HG03439 (cell line): ENCODE results near the gene SNRNP70.
"Not testable (repeated sequence)": the region's sequence is repeated elsewhere in the genome, so short reads cannot be mapped to it uniquely, and the experiment has no call there.

Experiments
- ATAC-seq: cut with Tn5 transposase; IDR thresholded peaks from one replicate; pipeline ENCODE4 v1.9.1; 2021; ENCODE audit warnings: mild to moderate bottlenecking, moderate library complexity; ENCODE audit not compliant: unreplicated experiment

Gene SNRNP70

DNA sequence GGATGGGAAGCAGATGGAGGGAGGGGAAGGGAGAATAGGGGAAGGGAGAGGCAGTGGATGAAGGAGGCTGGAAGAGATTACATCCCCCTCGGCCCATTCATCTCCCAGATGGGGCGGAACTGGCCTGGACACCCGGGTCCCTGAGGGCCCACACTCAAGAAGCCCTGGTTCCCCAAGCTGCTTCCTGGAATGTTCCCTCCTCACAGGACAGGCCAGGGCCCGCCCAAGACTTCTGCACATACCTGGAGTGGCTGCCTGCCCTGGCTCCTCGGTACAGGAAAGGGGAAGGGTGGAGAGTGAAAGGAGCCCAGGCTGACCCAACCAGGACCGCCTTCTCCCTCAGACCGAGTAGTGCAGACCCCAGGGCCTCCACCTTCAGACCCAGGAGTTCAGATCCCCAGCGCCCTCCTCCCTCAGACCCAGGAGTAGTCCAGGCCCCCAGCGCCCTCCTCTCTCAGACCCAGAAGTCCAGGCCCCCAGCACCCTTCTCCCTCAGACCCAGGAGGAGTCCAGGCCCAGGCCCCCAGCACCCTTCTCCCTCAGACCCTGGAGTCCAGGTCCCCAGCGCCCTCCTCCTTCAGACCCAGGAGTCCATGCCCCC is 21.1 kb upstream of the SNRNP70 start:
- ATAC-seq, result no peak

DNA sequence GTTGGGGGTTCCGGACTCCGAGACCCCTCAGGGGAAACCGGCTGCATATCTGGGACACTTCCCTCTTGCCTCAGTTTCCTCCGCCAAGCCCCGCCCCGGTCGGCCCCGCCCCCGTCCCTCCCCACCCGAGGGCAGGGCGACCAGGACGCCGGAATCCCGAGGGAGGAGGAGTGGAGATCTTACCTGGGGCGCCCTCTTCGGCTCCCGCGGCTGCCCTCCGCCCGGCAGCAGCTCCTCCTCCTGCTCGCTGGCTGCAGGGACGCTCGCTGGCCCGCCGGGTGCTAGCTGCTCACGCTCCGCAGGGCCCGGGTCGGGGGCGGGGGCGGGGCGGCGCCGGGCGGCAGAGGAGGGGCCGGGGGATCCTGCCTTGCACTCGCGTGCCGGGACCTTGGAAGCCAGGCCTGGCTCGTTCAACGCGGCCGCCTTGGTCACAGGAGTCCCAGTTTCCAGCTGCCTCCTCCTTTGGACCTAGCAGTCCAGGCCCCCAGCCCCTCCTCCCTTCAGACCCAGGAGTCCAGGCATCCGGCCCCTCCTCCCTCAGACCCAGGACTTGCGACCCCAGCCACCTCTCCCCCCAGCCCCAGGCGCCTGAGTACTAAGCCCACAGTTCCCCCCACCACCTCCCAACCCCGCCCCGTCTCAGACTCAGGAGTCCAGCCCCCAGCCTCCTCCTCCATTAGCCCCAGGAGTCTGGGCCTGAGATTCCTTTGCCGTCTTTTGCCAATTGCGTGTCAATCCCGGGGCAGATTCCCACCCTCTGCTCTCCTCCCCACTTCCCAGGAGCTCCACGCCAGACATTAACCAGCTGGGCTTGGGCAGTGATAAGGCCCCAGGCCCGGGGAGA is 20.3 kb upstream of the SNRNP70 start, which contains the start of gene NTF4:
TSS of gene NTF4 (minus strand) at position 51 of the 844 bp plus-strand sequence. CDS start 2,821 bp downstream, outside the sequence.
- no peak for ATAC-seq

DNA sequence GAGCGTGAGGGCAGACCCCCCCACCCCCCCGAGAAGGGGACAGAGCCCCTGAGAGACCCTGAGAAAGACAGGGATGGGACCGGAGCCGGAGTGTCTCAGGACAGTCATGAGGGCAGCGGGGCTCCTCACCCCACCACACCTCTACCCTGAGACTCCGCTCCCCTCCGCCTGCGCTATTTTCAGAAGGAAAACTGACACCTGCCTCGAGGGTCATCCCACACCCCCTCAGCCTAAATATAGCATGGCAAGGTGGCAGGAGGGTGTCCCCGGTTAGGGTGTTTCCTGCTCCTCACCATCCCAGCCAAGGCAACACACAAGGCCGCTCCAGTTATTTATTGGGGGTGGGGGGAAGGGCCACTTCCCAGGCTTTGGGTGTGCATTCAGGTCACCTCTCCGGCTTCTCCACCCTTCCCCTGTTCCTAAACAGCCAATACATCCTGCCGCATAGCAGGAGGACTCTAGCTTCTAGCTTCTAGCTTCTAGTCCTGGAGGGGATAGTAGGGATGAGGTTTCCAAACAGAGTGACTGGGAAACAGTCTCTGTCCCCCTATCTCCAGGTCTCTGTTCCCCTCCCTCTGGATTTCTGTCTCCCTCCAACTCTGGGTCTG is 19.2 kb upstream of the SNRNP70 start:
- ATAC-seq, result no peak

DNA sequence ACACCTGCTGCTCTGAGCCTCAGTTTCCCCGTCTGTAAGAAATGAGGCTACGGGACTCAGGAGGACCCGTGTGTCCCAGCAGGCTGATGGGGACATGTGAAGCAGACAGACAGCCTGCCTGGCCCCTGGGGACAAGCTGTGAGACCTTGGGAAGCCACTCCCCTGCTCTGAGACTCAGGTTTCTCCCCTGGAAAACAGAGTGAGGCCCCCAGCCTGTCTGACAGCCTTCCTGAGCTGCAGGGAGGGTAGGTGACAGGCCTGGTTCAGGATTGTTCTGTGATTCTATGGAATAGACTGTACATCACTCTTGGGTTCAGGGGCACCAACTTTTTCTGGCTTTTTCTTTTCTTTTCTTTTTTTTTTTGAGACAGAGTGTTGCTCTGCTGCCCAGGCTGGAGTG is 17.7 kb upstream of the SNRNP70 start:
- ATAC-seq, result no peak

DNA sequence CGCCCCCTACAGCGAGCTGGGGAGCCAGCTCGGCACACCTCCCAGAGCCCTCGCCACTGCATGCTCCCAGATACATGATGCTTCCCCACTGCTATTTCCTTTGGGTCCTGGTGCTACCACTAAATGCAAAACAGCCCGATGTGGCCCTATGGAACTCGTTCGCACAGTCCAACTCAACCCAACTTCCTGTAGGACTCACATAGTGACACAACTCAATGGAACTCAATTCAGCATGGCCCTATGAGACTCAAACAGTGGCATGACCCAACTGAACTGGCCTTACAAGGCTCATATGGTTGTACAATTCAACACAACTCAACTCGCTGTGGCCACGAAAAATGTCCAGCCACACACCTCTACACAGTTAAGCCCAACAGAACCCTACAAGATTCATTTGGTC is 16.2 kb upstream of the SNRNP70 start:
- no peak for ATAC-seq

DNA sequence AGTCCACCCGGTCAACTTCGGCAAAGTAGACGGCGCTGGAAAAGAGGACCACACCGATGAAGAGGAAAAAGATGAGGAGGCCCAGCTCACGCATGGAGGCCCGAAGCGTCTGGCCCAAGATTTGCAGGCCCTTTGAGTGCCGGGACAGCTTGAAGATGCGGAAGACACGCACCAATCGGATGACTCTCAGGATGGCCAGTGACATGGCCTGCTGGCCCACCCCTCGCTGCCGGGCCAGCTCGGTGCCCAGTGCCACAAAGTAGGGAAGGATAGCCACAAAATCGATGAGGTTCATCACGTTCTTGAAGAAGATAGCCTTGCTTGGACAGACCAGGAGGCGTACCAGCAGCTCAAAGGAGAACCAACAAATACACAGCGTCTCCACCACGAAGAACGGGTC is 14.8 kb upstream of the SNRNP70 start:
- ATAC-seq, result no peak

DNA sequence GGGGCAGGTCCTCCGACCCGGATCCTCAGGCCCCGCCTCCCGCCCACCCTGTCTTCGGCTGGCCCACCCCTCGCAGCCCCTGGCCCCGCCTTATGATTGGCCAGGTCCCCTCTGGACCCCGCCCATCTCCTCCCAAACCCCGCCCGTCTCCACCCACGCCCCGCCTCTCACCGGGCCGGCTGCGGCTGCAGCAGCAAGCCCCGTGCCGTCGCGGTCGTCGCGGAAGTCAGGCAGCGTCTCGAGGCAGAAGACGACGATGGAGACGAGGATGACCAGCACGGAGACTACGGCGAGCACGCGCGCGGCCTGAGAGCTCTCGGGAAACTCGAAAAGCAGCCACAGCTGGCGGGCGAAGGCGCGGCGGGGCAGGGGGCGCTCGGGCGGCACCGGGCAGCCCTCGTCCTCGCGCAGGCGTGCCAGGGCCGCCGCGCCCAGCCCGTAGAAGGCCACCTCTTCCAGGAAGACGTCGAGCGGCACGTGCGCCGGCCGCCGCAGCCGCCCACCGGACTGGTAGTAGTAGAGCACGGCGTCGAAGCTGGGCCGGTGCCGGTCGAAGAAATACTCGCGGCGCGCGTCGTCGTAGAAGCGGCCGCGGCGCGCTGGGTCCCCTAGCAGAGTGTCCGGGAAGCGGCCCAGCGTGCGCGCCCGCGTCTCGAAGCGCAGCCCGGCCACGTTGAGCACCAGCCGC is 13.2 kb upstream of the SNRNP70 start:
- ATAC-seq, result no peak

DNA sequence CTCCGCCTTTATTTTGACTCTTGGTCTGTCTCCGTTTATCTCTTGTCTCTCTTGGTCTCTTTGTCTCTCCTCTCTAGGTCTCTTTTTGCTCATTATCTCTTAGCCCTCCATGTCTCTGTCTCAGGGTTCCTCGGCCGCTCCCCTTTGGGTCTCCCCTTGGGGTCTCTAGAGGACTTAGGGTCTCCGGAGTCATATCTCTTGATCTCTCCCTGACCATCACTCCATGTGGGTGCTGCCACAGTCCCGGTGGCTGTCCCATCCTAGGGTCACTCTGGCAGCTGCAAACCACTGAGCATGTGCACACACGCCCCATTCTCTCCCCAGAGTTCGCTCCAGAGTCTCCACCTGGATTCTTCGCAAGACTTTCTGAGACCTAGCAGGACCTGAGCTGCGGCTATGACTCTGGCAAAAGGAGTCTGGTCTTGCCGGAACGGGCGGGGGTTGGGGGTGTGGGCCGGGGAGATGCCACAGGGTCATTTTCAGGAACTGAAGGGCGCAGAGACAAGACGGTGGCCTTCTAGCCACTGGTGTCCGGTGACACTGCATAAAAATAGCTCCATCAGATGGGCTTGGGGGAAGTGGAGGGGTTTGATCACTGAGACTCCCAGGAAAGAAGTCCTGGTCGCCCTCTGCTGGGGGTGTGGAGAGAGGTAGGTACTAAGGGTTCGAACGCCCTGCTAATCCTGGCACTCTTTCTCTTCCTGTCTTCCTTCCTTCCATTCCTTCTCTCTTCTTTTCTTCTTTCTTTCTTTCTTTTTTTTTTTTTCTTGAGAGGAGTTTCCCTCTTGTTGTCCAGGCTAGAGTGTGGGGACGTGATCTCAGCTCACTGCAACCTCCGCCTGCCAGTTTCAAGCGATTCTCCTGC is 11.5 kb upstream of the SNRNP70 start:
- no peak for ATAC-seq

DNA sequence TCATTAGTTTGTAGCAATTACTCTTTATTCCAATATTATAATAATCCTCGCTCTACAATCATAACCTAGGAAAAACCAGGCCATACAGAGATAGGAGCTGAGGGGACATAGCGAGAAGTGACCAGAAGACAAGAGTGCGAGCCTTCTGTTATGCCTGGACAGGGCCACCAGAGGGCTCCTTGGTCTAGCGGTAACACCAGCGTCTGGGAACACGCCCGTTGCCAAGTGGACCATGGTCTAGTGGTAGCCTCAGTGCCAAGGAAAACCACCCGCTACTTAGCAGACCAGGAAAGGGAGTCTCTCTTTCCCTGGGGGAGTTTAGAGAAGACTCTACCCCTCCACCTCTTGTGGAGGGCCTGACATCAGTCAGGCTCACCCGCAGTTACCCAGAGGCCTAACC is 10.4 kb upstream of the SNRNP70 start:
- ATAC-seq, result not testable (repeated sequence)

DNA sequence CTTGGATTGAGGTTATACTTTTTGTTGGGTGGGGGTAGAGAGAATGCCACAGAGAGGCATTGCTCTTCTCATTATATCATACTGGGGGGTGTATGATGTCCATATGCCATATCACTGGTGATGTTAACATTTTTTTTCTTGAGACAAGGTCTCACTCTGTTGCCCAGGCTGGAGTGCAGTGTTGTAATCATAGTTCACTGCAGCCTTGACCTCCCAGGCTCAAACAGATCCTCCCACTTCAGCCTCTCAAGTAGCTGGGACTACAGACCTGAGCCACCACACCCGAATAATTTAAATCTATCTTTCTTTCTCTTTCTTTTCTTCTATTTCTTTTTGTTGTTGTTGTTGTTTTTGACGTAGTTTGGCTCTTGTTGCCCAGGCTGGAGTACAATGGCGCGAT is 4.9 kb upstream of the SNRNP70 start:
- ATAC-seq, result no peak

DNA sequence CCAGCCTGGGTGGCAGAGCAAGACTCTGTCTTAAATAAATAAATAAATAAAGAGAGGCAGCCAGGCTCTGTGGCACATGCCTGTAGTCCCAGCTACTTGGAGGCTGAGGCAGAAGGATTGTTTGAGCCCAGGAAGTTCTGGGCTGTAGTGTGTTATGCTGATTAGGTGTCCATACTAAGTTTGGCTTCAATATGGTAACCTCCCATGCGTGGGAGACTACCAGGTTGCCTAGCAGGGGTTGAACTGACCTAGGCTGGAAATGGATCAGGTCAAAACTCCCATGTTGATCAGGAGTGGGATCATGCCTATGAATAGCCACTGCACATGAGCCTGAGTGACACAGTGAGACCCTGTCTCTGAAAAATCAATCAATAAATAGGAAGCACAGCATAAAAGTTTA is 4.0 kb upstream of the SNRNP70 start:
- no peak for ATAC-seq

DNA sequence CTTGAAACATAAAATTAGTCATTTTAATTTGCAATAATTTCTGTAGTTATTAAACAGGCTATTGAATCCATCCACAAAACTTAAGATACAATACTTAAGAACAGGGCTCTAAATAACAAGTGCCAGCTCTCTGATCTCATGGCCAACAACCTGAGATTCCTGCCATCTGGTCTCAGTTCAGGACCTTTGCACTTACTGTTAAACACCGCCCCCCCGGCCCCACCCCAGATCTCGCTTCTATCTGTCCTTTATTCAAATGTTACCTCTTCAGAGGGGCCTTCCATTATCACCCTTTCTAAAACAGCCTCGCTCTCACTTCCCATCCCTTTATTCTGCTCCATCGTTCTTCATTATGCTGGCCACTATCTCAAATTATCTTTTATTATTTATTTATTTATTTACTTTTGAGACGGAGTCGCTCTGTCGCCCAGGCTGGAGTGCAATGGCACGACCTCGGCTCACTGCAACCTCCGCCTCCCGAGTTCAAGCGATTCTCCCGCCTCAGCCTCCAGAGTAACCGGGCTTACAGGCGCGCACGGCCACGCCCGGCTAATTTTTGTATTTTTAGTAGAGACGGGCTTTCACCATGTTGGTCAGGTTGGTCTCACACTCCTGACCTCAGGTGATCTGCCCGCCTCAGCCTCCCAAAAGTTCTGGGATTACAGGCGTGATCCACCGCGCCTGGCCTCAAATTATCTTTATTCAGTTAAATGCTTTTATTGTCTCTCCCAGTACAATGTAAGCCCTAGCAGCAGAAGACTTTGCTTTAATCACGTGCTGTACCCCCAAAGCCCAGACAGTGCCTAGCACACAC is 838 bp upstream of the SNRNP70 start:
- ATAC-seq, result no peak

DNA sequence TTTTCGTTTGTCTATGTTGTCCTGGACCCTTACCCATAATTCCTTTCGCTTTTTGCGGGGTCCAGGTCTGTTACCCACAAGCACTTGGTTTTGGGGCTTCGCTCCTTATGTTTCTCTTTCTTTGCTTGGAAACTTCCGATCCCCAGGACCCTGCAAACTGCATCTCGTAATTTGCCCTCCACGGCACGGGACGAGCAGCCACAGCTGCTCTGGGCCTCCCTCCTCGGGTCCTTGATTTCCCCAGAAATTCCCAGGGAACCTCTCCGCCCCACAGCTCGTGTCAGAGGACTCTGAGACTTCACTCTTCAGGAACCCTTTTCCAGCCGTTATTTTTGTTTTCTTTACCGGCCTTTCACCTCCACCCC is 599 bp downstream of the SNRNP70 start:
- no peak for ATAC-seq

DNA sequence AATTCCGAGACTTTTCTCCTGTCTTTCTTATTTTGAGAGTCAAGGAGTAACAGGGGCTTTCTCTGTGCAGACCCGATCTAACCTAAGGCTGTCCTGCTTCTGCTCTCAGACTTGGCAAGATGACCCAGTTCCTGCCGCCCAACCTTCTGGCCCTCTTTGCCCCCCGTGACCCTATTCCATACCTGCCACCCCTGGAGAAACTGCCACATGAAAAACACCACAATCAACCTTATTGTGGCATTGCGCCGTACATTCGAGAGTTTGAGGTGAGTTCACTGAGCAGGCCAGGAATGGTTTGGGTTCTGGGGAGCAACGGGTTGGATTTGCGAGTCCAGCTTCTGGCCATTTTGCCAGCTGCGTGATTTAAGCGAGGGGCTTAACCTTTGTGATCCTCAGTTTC is 1.0 kb downstream of the SNRNP70 start:
- no peak for ATAC-seq

DNA sequence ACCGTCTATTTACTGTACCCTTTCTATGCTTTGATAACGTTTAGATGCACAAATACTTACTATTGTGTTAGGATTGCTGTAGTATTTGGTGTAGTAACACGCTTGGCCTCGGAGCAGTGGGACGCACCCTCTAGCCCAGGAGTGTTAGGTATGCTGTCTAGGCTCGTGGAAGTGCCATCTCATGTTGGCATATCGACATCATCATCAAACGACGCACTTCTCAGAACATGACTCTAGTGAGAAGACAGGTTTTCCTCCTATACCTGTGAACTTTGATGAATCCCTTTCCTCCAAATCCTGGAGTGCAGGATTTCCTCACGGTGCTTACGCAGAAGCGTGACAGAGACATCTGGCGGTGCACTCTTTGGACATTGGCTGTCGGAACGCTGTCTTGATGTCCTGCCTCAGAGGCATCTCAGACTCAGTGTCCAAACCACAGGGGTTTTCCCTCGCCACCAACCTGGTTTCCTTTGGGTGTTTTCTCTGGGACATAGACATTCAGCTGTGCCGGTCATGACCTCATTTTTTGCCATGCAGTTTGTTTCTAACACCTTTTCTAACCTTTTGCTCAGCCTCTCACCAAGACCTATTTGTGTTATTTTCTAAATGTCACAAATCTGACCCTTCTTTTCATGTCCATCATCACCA is 6.3 kb downstream of the SNRNP70 start:
- no peak for ATAC-seq

DNA sequence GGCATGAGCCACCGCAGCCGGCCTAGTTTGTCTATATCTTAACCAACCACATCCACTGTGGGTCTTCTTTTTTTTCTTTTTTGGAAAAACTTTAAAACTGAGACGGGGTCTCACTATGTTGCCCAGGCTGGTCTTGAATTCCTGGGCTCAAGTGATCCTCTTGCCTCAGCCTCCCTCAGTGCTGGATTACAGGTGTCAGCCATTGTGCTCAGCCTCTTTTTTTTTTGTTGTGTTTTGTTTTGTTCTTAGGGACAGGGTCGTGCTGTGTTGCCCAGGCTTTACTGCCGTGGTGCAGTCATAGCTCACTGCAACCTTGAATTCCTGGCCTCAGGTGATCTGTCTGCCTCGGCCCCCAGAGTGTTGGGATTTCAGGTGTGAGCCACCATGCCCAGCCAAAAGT is 7.4 kb downstream of the SNRNP70 start:
- no peak for ATAC-seq

DNA sequence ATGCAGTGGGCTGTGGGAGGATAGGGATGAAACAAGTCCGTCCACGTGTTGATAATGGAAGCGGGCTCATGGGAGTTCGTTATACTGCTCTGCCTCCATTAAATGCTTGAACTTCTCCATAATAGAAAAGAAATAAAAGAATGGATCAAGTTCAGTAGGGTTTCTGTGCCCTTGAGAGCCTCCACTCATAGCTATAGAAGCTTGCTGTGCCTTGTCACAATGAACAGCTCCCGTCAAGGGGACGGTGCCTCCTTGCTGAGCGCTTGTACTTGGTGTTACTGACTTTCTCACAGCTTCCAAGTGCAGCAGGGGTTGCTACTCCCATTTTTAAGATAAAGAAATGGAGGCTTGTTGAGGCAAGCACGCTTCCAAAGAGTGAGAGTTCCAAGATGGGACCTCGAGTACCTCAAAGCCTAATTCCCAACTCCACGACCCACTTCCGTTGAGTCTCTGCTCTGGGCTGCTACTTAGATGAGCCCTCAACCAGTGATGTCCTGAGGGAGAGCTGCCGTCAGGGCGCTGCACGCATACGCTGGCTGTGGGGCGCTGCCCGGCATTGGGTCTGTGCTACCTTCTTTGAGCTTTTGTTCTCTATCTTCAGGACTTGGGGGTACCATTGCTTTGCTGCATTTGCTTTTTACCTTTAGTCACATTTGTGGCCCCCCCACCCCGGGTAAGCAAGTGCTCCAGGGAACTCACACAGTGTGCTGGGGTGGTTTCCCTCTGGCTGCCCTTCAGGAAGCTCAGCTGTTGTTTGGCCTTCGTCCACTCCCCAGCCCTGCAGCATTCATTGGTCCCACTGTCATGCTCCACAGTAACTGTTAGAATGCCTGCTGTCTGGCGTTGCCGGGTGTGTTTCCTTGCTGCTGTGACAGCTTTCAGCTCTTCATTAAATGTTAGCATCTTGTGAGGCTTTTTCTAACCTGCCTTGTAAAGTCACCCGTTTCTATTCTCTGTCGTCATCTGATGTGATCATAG is 9.5 kb downstream of the SNRNP70 start:
- no peak for ATAC-seq
